Mesothelial cell of epicardium (in vitro differentiated cells): ENCODE data around the gene MRPL10. TPM values are rescaled to one million over a fixed set of nuclear protein-coding genes. Genes with fewer than 3 reads are reported as not detected.

ENCODE experiments used
- DNase-seq, 2 experiments: peaks; one replicate each; pipeline ENCODE4 v3.0.0; 2021; ENCODE audit warnings: low spot score in 2 of 2; ENCODE audit not compliant: unreplicated experiment in 2 of 2
- H3K27ac Mint-ChIP-seq: 2 replicates; pipeline ENCODE4 v1.8.0; 2021; ENCODE audit warnings: mixed read lengths
- H3K27me3 Mint-ChIP-seq: 2 replicates; pipeline ENCODE4 v1.8.0; 2021; ENCODE audit warnings: low read depth, mixed read lengths
- H3K36me3 Mint-ChIP-seq: 2 replicates; pipeline ENCODE4 v1.8.0; 2021; ENCODE audit warnings: mixed read lengths
- H3K4me1 Mint-ChIP-seq: 2 replicates; pipeline ENCODE4 v1.8.0; 2021; ENCODE audit warnings: mixed read lengths
- H3K4me3 Mint-ChIP-seq: 2 replicates; pipeline ENCODE4 v1.8.0; 2021; ENCODE audit warnings: mild to moderate bottlenecking, moderate library complexity, mixed read lengths
- H3K9me3 Mint-ChIP-seq: 2 replicates; pipeline ENCODE4 v1.8.0; 2021; ENCODE audit warnings: mixed read lengths
- total RNA-seq: library from RNA; stranded (reverse); gene quantifications from 3 replicates; pipeline ENCODE4 v1.2.1, GENCODE V29; 2021
- TF ChIP-seq, protein P1 (sequence below): fragments of 200-600 bp; sonication (generic); IDR thresholded peaks from one replicate; pipeline ENCODE4 v1.5.0; 2021; ENCODE audit warnings: antibody characterized with exemption; ENCODE audit not compliant: unreplicated experiment

Gene MRPL10
- total RNA-seq, 1 donor from 2014 or later: 41.0 TPM

DNA sequence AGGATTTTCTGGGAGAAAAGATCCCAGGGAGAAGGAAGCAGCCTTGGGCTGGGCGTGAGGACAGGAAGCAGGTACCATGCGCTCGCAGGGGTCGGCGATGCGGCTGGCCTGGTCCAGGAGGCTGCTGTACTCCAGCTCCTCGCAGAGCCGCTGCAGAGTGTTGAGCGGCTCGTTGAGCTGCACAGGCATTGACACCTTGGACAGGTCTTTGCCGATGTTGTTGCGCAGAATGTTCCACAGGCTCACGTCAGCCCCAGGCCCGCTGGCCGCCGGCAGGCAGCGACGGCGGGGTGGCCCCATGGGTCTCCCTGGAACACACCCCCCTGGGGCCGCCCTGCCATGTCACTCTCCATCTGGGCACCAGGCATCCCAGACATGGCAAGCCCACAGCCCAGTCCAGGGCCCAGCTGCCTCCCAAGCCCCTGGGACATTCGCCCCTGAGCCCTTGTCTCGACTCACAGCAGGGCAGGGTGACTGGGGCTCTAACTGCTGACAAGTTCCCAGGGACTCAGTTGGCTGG, 17.8 kb downstream of the MRPL10 start:
- no peak overlapping the region for H3K27ac Mint-ChIP-seq
- H3K4me1 Mint-ChIP-seq: peaks cover 19% of the 10 kb centered on the region
- peaks cover 26% of the 10 kb centered on the region for H3K36me3 Mint-ChIP-seq
- DNase-seq: no peak
- H3K9me3 Mint-ChIP-seq: no peaks in the 10 kb centered on the region
- H3K4me3 Mint-ChIP-seq: no peak overlapping the region
- TF ChIP-seq, protein P1, sequence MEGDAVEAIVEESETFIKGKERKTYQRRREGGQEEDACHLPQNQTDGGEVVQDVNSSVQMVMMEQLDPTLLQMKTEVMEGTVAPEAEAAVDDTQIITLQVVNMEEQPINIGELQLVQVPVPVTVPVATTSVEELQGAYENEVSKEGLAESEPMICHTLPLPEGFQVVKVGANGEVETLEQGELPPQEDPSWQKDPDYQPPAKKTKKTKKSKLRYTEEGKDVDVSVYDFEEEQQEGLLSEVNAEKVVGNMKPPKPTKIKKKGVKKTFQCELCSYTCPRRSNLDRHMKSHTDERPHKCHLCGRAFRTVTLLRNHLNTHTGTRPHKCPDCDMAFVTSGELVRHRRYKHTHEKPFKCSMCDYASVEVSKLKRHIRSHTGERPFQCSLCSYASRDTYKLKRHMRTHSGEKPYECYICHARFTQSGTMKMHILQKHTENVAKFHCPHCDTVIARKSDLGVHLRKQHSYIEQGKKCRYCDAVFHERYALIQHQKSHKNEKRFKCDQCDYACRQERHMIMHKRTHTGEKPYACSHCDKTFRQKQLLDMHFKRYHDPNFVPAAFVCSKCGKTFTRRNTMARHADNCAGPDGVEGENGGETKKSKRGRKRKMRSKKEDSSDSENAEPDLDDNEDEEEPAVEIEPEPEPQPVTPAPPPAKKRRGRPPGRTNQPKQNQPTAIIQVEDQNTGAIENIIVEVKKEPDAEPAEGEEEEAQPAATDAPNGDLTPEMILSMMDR: no peak
- no peaks in the 10 kb centered on the region for H3K27me3 Mint-ChIP-seq

DNA sequence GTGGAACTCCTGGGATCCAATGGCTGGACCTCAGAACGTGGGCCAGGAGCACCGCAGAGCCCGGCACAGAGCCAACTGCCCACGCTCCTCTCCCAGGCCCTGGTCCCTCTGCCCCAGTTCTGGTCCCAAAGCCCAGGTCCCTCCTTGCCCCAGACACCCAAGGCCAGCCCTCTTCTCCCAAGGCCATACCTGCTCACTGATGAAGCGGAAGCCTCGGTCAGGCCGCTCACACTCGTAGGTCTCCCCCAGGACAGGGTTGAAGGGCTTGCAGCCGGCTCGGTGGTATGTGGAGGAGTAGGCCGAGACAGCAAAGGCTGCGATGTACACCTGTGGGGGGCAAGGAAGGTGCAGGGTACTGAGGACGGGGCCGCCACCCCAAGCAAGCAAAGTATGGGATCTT, 18.3 kb downstream of the MRPL10 start:
- H3K36me3 Mint-ChIP-seq: peaks cover 30% of the 10 kb centered on the region

GRCh38 chr17:47812146-47812920, 19.0 kb downstream of the MRPL10 start:
- peaks cover 19% of the 10 kb centered on the region for H3K4me1 Mint-ChIP-seq
- H3K27ac Mint-ChIP-seq: no peak overlapping the region
- no peaks in the 10 kb centered on the region for H3K9me3 Mint-ChIP-seq
- no peak for DNase-seq
- TF ChIP-seq, protein P1: no peak
- no peak overlapping the region for H3K4me3 Mint-ChIP-seq
- H3K36me3 Mint-ChIP-seq: peaks cover 28% of the 10 kb centered on the region
- no peaks in the 10 kb centered on the region for H3K27me3 Mint-ChIP-seq

More for the DNA sequence above, 18.3 kb downstream of the MRPL10 start:
- no peak for DNase-seq
- H3K27ac Mint-ChIP-seq: no peak overlapping the region
- H3K27me3 Mint-ChIP-seq: no peaks in the 10 kb centered on the region
- H3K9me3 Mint-ChIP-seq: no peaks in the 10 kb centered on the region
- H3K4me3 Mint-ChIP-seq: no peak overlapping the region
- H3K4me1 Mint-ChIP-seq: peaks cover 19% of the 10 kb centered on the region
- TF ChIP-seq, protein P1: no peak

GRCh38 chr17:47811709-47812108, 19.6 kb downstream of the MRPL10 start:
- no peak for DNase-seq
- H3K36me3 Mint-ChIP-seq: peaks cover 27% of the 10 kb centered on the region
- peak overlapping the region; percentile 66 for H3K27ac Mint-ChIP-seq
- H3K4me3 Mint-ChIP-seq: no peak overlapping the region
- H3K9me3 Mint-ChIP-seq: no peaks in the 10 kb centered on the region
- peaks cover 19% of the 10 kb centered on the region for H3K4me1 Mint-ChIP-seq
- H3K27me3 Mint-ChIP-seq: no peaks in the 10 kb centered on the region
- TF ChIP-seq, protein P1: no peak

- Mint-ChIP-seq H3K27me3 (no peaks in the 10 kb centered on the region), H3K4me1 (peaks cover 19% of the 10 kb centered on the region), H3K9me3 (no peaks in the 10 kb centered on the region), H3K4me3 (no peak overlapping the region), H3K27ac (peak overlapping the region; percentile 66), H3K36me3 (peaks cover 26% of the 10 kb centered on the region)
- DNase-seq: no peak
- TF ChIP-seq, protein P1: no peak
Observed at GRCh38 chr17:47810901-47811635, 20.3 kb downstream of the MRPL10 start.
